GM12873 (cell line): ENCODE results near the gene OVAAL.

ENCODE experiments used
- CTCF ChIP-seq: IDR thresholded peaks from 2 replicates; pipeline ENCODE4 v1.5.1; 2012; ENCODE audit warnings: low read depth, mild to moderate bottlenecking, moderate library complexity, low read length, control low read depth; ENCODE audit not compliant: insufficient read depth; ENCODE audit errors: missing control alignments

Gene OVAAL

GRCh38 chr1:180594723-180595122 lies 36.0 kb downstream of the OVAAL start:
- no peak for TF ChIP-seq CTCF

GRCh38 chr1:180595966-180596365 lies 37.2 kb downstream of the OVAAL start:
- TF ChIP-seq CTCF = no peak

- no peak for TF ChIP-seq CTCF
Observed at GRCh38 chr1:180597520-180597919, 38.8 kb downstream of the OVAAL start.

DNA sequence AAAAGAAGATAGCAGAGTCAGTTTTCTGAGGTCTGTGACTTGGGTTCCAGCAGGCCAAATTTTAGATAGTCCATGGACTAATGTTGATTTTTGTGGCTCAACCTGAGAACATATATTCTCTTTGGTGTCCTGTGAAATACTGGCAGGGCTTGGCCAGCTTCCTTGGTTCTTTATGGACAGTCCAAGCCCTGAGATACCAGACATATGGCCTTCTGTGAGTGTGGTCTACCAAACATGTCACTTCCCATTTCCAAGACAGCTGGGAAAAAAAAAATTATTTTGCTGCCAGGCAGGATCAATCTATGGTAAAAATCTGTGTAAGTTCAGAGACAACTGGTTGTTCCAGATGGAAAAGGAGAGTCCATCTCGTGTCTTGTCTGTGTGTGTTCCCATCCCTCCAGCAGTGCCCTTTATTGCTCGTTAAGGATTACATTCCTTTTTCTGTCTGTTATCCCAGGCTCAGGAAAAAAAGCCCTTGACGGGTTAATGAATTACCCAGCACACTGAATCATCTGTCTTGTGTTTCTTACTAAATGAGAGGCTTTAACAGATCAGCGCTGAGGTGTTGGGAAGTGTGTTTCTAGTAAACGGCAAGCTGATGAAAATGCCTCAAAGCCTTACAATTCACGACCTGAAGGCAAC lies 39.7 kb downstream of the OVAAL start:
- no peak for TF ChIP-seq CTCF

DNA sequence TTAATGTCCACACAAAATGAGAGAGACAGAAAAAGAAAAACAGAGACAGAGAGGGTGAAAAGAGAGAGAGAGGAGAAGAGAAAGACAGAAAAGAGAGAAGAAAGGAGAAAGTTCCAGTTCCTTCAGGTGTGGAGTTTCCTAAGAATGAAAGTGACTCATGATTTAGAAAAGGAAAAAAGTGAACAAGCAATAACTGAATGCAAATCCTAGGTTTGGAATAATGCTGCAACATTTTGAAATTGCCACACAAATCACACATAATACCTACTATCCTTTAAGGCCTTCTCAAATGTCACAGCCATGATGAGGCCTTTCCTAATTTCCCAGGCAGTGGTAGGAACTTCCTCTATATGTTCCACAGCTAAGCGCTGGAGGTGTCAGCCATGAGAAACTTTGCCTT lies 41.6 kb downstream of the OVAAL start:
- no peak for TF ChIP-seq CTCF

DNA sequence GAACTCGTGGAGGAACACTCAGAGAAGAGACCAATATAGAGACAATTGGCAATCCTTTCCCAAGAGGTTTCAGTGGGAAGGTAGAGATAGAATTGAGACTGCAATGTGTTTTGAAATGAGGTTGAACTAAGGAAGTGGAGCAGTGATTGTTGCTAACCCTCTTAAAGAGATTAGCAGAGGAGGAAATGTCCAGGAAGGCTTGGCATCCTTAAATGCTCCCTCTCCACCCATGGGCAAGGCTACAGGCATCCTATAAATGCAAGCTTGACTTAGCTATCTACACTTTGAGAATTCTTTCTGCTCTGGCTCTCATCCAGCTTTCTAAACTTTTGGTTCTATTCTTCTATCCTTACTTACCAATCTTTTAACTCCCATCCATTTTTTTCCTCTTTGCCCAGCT lies 42.7 kb downstream of the OVAAL start:
- TF ChIP-seq CTCF = no peak

DNA sequence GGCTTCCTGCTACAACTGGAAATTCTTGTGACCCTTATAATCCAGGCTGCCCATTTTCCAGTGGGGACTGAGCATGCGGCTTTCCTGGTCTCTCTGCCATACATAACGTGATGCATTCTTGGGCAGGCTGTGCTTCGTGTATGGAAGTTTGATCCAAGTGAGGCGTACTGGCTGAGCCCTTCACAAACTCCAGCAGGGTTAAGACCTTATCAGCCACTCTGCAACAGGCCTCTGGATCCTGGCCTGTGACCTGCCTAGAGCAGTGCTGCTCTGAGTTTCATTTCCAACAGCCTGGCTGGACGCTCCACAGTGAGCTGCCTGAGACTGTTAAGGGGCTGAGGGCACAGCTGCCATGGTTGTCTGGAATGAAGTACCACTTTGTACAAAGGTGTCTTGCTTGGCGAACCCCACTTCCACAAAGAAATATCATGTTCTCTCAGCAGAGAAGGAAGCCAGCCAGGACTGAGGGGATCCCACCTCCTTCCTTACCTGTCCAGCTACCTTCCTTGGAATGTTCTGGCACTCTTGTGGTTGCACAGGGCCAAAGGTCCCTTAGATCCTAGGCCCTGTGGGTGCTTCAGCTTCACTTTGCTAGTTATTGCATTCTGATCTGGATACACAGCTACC lies 44.6 kb downstream of the OVAAL start:
- no peak for TF ChIP-seq CTCF

GRCh38 chr1:180603850-180604226 lies 45.1 kb downstream of the OVAAL start:
- no peak for TF ChIP-seq CTCF
